GM12878 (cell line): ENCODE measurements around the gene TRAF3IP1. TPM values are rescaled to one million over a fixed set of nuclear protein-coding genes. Genes with fewer than 3 reads are reported as not detected.

Experiments
- ATAC-seq: fragments of 200-7000 bp; cut with Tn5 transposase; 3 replicates; pipeline ENCODE4 v1.9.1; 2020; ENCODE audit warnings: mild to moderate bottlenecking, moderate library complexity
- BruUV-seq: library from RNA; stranded (reverse); fragments of 400-500 nt; replicated peaks from 2 replicates; lab custom pipeline; 2021; lab: Mats Ljungman, UMichigan
- CTCF ChIA-PET: fragments of 300-600 bp; sonication (Branson Sonifier 250); formaldehyde crosslinking; extraction: SDS; loops from one replicate; lab custom pipeline; 2021; ENCODE audit warnings: inconsistent platforms; lab: Yijun Ruan, JAX
- POLR2A ChIA-PET: fragments of 350-600 bp; formaldehyde crosslinking; extraction: SDS; loops from one replicate; lab custom pipeline; 2021; ENCODE audit warnings: inconsistent platforms; lab: Charles Lee
- RAD21 ChIA-PET: fragments of 300-600 bp; sonication (Branson Sonifier 250); formaldehyde crosslinking; loops from one replicate; lab custom pipeline; 2023; ENCODE audit warnings: antibody characterized with exemption; ENCODE audit not compliant: unreplicated experiment; lab: Charles Lee
- SMC1A ChIA-PET: fragments of 300-600 bp; sonication (Branson Sonifier 250); formaldehyde crosslinking; loops from one replicate; lab custom pipeline; 2023; ENCODE audit not compliant: unreplicated experiment, uncharacterized antibody; lab: Charles Lee
- DNase-seq: peaks from one replicate; pipeline ENCODE4 v3.0.0-alpha.2; 2011; ENCODE audit warnings: low read depth, low spot score
- FAIRE-seq: peaks from 3 replicates; lab custom pipeline; 2011; peaks lifted over from hg19 to GRCh38; lab: Jason Lieb, UNC
- H2AFZ ChIP-seq: 2 replicates; pipeline ENCODE4 v1.6.0; 2011; ENCODE audit warnings: low read depth, low read length, control low read depth; ENCODE audit not compliant: control insufficient read depth
- H3K27ac ChIP-seq: 2 replicates; pipeline ENCODE4 v1.5.1; 2011; ENCODE audit warnings: control low read depth; ENCODE audit not compliant: control insufficient read depth, insufficient read depth
- H3K27me3 ChIP-seq, 2 experiments: replicated peaks in 1 of 2; 2 replicates each; pipeline versions ENCODE4 v1.6.0 to v1.6.1; 2011; ENCODE audit warnings: low read length in 1 of 2; ENCODE audit not compliant: control insufficient read depth in 2 of 2, insufficient read depth in 2 of 2
- H3K36me3 ChIP-seq, 2 experiments: 2 replicates each; pipeline ENCODE4 v1.5.1; 2011; ENCODE audit warnings: low read length in 1 of 2; ENCODE audit not compliant: control insufficient read depth in 2 of 2, insufficient read depth in 2 of 2
- H3K4me1 ChIP-seq: 2 replicates; pipeline ENCODE4 v1.6.1; 2011; ENCODE audit warnings: mild to moderate bottlenecking, low read length, moderate library complexity, mixed read lengths; ENCODE audit not compliant: control insufficient read depth, insufficient read depth
- H3K4me2 ChIP-seq: 2 replicates; pipeline ENCODE4 v1.6.0; 2011; ENCODE audit warnings: control low read depth; ENCODE audit not compliant: control insufficient read depth, insufficient read depth
- H3K4me3 ChIP-seq: fragments of 200-600 bp; sonication (generic); 2 replicates; pipeline ENCODE4 v1.5.1; 2016
- H3K79me2 ChIP-seq: 2 replicates; pipeline ENCODE4 v1.6.0; 2011; ENCODE audit warnings: low read length; ENCODE audit not compliant: control insufficient read depth, insufficient read depth
- H3K9ac ChIP-seq: 2 replicates; pipeline ENCODE4 v1.8.0; 2011; ENCODE audit warnings: low read length, control low read depth, mixed read lengths; ENCODE audit not compliant: control insufficient read depth, insufficient read depth
- H3K9me3 ChIP-seq: replicated peaks from 3 replicates; pipeline ENCODE4 v1.5.1; 2011; ENCODE audit warnings: mild to moderate bottlenecking, low read length; ENCODE audit not compliant: control insufficient read depth, insufficient read depth
- H4K20me1 ChIP-seq: 2 replicates; pipeline ENCODE4 v1.6.0; 2011; ENCODE audit not compliant: control insufficient read depth, insufficient read depth
- ATF7 ChIP-seq: fragments of 450-650 bp; IDR thresholded peaks from 2 replicates; pipeline ENCODE4 v1.6.1; 2016; ENCODE audit warnings: low read depth, mild to moderate bottlenecking
- BRCA1 ChIP-seq: IDR thresholded peaks from 2 replicates; pipeline ENCODE4 v1.6.1; 2011; ENCODE audit warnings: low read depth, low read length, improper control_type of control experiment
- EED ChIP-seq: sonication (generic); IDR thresholded peaks from 2 replicates; pipeline ENCODE4 v1.6.1; 2016; ENCODE audit warnings: antibody characterized with exemption, low read depth
- EP300 ChIP-seq, 2 experiments: fragments of 150-350 bp in 1 of 2; IDR thresholded peaks; 2 replicates each; pipeline ENCODE4 v1.6.1; 2011 to 2012; ENCODE audit warnings: low read depth in 2 of 2, low read length in 2 of 2, borderline replicate concordance in 1 of 2, improper control_type of control experiment in 1 of 2, inconsistent platforms in 1 of 2; ENCODE audit not compliant: control insufficient read depth in 1 of 2
- FOS ChIP-seq: IDR thresholded peaks from 3 replicates; pipeline ENCODE4 v1.6.1; 2011; ENCODE audit warnings: borderline replicate concordance; ENCODE audit not compliant: insufficient read length; ENCODE audit errors: extremely low read depth
- KLF5 ChIP-seq: fragments of 450-650 bp; IDR thresholded peaks from 2 replicates; pipeline ENCODE4 v1.6.1; 2014; ENCODE audit warnings: mild to moderate bottlenecking; ENCODE audit not compliant: partially characterized antibody
- NFIC ChIP-seq: IDR thresholded peaks from 2 replicates; pipeline ENCODE4 v1.6.1; 2012; ENCODE audit warnings: low read depth, mild to moderate bottlenecking, inconsistent platforms, low read length, moderate library complexity
- RUNX3 ChIP-seq: IDR thresholded peaks from 2 replicates; pipeline ENCODE4 v1.6.1; 2012; ENCODE audit warnings: low read length, inconsistent platforms
- SMAD1 ChIP-seq: fragments of 450-650 bp; IDR thresholded peaks from 2 replicates; pipeline ENCODE4 v1.6.1; 2018; ENCODE audit warnings: mild to moderate bottlenecking, low read depth; ENCODE audit not compliant: partially characterized antibody
- SUPT20H ChIP-seq: IDR thresholded peaks from 2 replicates; pipeline ENCODE4 v1.6.1; 2011; ENCODE audit warnings: low read depth, mild to moderate bottlenecking, low read length, moderate library complexity, borderline replicate concordance; ENCODE audit not compliant: control insufficient read depth
- WGBS: methylation state at CpG from one replicate; pipeline ENCODE4 v1.1.6; 2016; ENCODE audit warnings: low lambda C conversion rate; ENCODE audit not compliant: insufficient replicate concordance, insufficient coverage; ENCODE audit errors: missing lambda C conversion rate; 5-methylcytosine and 5-hydroxymethylcytosine counted together
- in situ Hi-C: fragments of 300-500 bp; cut with MboI; formaldehyde crosslinking; loops from 9 replicates; pipeline ENCODE4 v1.14.3; 2018; ENCODE audit warnings: mixed read lengths
- intact Hi-C: fragments of 100-400 bp; cut with micrococcal nuclease; formaldehyde crosslinking; loops from one replicate; pipeline ENCODE4 v1.14.2; 2022; ENCODE audit not compliant: unreplicated experiment
- polyA plus RNA-seq, 11 experiments: library from polyadenylated mRNA; depleted of rRNA in 4 of 11; unstranded in 6 of 11; stranded (reverse) in 5 of 11; fragments of >200 nt; fragmentation: Nextera tagmentation in 4 of 11; fragmentation: Illumina TruSeq in 1 of 11; extraction: Ambion mirVana in 4 of 11; extraction: Trizol in 1 of 11; gene quantifications; 1 replicate in 1 of 11; 2 replicates in 10 of 11; pipeline versions ENCODE4 v1.2.1 to v1.2.3, GENCODE V29; 2011 to 2016; ENCODE audit warnings: inconsistent platforms in 2 of 11, missing spikeins in 2 of 11, low read depth in 1 of 11
- total RNA-seq, 4 experiments: library from RNA; depleted of rRNA in 3 of 4; stranded (reverse); fragments of >200 nt in 3 of 4; fragmentation: Illumina TruSeq in 1 of 4; extraction: Trizol in 1 of 4; gene quantifications; 2 replicates each; pipeline versions ENCODE4 v1.2.1 to v1.2.3, GENCODE V29; 2013 to 2021
- TF ChIP-seq, protein P1 (sequence below): fragments of 450-650 bp; IDR thresholded peaks from 2 replicates; pipeline ENCODE4 v1.6.1; 2017; ENCODE audit warnings: mild to moderate bottlenecking, moderate library complexity

TRAF3IP1 gene
- total and polyA plus RNA-seq, 10 of the 15 experiments (the other 5 are each of a cell fraction or from before 2014, with no cell fraction given): 1.6 to 7.5 (median 3.6) TPM

DNA sequence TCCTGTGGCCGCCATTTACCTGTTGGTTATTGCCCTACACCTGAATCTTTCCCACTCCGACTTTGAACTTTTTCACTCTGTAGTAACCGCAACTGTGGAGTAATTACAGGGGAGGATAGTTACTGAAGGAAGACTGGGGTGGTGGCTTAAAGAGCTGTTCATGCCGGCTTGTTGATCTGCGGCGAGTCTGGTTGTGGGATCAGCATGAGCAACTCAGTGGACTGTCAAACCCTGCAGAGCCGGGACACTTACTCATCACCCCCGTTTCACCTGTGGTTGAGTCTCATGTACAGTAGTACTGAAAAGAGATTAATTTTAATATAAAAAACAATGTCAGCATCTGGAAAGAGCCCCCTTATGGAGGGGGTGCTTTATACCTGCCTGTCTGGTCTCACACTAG is 108.5 kb downstream of the TRAF3IP1 start:
- peak overlapping the region; percentile 95; the same call in 1 of the 2 replicates for H3K4me3 ChIP-seq
- no peak overlapping the region for H3K27ac ChIP-seq
- H3K4me2 ChIP-seq: peak overlapping the region; percentile 95; the same call in 1 of the 2 replicates
- SMC1A ChIA-PET: no interaction called here
- H3K27me3 ChIP-seq: no peaks in the 10 kb centered on the region
- no peak for ATAC-seq
- H3K9ac ChIP-seq: no peak overlapping the region
- H3K36me3 ChIP-seq: peaks cover 0 to 5% of the 10 kb centered on the region in 2 experiments; a peak in 2 of 4 replicates
- intact Hi-C loops: no loop called here
- no peak for TF ChIP-seq EP300 (IDR thresholded peaks at IDR 0.05; ENCODE audit: borderline replicate concordance in 1 of 2, control insufficient read depth in 1 of 2, low read depth in 2 of 2, low read length in 2 of 2)
- TF ChIP-seq RUNX3: no peak
- TF ChIP-seq EED: no peak
- no peak for TF ChIP-seq FOS
- TF ChIP-seq, all 136 proteins: peak for 0
- Histone ChIP-seq H2AFZ (no peak overlapping the region), H3K79me2 (peaks cover 48% of the 10 kb centered on the region), H3K4me1 (peaks cover 11% of the 10 kb centered on the region; the same call in 1 of the 2 replicates), H4K20me1 (no peaks in the 10 kb centered on the region), H3K9me3 (no peaks in the 10 kb centered on the region; the same call in 2 of the 3 replicates)
- CTCF ChIA-PET: no interaction called here
- WGBS: 94% methylated on average over 8 of the region's 8 CpGs
- DNase-seq: no peak
- RAD21 ChIA-PET: interaction anchor here (1.0 kb wide), 1 partner anchor 32 kb away, joined by 3 read pairs; no protein-coding TSS in a partner anchor
- in situ Hi-C loops: no loop called here
- no peak for FAIRE-seq
- BruUV-seq: no TSS peak
- POLR2A ChIA-PET: interaction anchor here (0.6 to 1.1 kb wide), 2 partner anchors 12 to 40 kb away, joined by 3 read pairs; no protein-coding TSS in a partner anchor

DNA sequence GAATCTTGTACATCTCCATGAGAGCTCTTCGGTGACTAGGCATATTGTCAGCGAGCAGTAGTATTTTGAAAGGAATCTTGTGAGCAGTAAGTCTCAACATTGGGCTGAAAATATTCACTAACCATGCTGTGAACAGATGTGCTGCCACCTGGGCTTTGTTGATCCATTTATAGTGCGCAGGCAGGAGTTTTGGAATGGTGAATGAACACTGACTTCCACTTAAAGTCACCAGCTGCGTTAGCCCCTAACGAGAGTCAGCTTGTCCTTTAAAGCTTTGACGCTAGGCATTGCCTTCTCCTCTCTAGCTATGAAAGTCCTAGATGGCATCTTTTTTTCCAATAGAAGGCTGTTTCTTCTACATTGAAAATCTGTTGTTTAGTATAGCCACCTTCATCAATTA is 110.5 kb downstream of the TRAF3IP1 start:
- H3K4me1 ChIP-seq: peaks cover 10% of the 10 kb centered on the region; the same call in 1 of the 2 replicates
- no peak for DNase-seq
- ChIA-PET SMC1A (interaction anchor here (1.5 kb wide), 1 partner anchor 30 kb away, joined by 3 read pairs; no protein-coding TSS in a partner anchor), POLR2A (no interaction called here), RAD21 (no interaction called here), CTCF (interaction anchor here (1.3 kb wide), 1 partner anchor 9 kb away, joined by 3 read pairs; no protein-coding TSS in a partner anchor)
- no peak overlapping the region for H3K27ac ChIP-seq
- FAIRE-seq: no peak
- BruUV-seq: no TSS peak
- peaks cover 0 to 17% of the 10 kb centered on the region in 2 experiments; a peak in 2 of 4 replicates for H3K36me3 ChIP-seq
- peak overlapping the region; percentile 21; the same call in 1 of the 2 replicates for H3K4me3 ChIP-seq
- no peaks in the 10 kb centered on the region; the same call in 2 of the 3 replicates for H3K9me3 ChIP-seq
- H3K9ac ChIP-seq: no peak overlapping the region
- no peak overlapping the region for H3K4me2 ChIP-seq
- TF ChIP-seq ATF7: no peak
- TF ChIP-seq, protein P1, sequence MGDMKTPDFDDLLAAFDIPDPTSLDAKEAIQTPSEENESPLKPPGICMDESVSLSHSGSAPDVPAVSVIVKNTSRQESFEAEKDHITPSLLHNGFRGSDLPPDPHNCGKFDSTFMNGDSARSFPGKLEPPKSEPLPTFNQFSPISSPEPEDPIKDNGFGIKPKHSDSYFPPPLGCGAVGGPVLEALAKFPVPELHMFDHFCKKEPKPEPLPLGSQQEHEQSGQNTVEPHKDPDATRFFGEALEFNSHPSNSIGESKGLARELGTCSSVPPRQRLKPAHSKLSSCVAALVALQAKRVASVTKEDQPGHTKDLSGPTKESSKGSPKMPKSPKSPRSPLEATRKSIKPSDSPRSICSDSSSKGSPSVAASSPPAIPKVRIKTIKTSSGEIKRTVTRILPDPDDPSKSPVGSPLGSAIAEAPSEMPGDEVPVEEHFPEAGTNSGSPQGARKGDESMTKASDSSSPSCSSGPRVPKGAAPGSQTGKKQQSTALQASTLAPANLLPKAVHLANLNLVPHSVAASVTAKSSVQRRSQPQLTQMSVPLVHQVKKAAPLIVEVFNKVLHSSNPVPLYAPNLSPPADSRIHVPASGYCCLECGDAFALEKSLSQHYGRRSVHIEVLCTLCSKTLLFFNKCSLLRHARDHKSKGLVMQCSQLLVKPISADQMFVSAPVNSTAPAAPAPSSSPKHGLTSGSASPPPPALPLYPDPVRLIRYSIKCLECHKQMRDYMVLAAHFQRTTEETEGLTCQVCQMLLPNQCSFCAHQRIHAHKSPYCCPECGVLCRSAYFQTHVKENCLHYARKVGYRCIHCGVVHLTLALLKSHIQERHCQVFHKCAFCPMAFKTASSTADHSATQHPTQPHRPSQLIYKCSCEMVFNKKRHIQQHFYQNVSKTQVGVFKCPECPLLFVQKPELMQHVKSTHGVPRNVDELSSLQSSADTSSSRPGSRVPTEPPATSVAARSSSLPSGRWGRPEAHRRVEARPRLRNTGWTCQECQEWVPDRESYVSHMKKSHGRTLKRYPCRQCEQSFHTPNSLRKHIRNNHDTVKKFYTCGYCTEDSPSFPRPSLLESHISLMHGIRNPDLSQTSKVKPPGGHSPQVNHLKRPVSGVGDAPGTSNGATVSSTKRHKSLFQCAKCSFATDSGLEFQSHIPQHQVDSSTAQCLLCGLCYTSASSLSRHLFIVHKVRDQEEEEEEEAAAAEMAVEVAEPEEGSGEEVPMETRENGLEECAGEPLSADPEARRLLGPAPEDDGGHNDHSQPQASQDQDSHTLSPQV: no peak
- no peak for TF ChIP-seq SUPT20H
- TF ChIP-seq SMAD1: no peak
- no peak for TF ChIP-seq KLF5
- no peak for TF ChIP-seq NFIC
- no peak for TF ChIP-seq BRCA1
- 95% methylated on average over 6 of the region's 6 CpGs for WGBS
- ATAC-seq: no peak
- intact Hi-C loops: no loop called here
- H3K79me2 ChIP-seq: peaks cover 48% of the 10 kb centered on the region
- H2AFZ ChIP-seq: no peak overlapping the region
- H4K20me1 ChIP-seq: no peaks in the 10 kb centered on the region
- no peaks in the 10 kb centered on the region for H3K27me3 ChIP-seq
- in situ Hi-C loops: no loop called here
